GM19023 (cell line): ENCODE results near the gene RMI1.

Source experiments
- ATAC-seq: cut with Tn5 transposase; IDR thresholded peaks from one replicate; pipeline ENCODE4 v1.9.1; 2021; ENCODE audit warnings: mild to moderate bottlenecking, moderate library complexity; ENCODE audit not compliant: unreplicated experiment

The RMI1 gene

GRCh38 chr9:83967073-83967472 is 13.5 kb upstream of the RMI1 start:
- ATAC-seq, result no peak

GRCh38 chr9:83969602-83970001 is 11.0 kb upstream of the RMI1 start:
- ATAC-seq, result no peak

GRCh38 chr9:83971485-83971884 is 9.1 kb upstream of the RMI1 start:
- ATAC-seq, result no peak

GRCh38 chr9:83972286-83972685 is 8.3 kb upstream of the RMI1 start:
- no peak for ATAC-seq

- ATAC-seq, result no peak
These were observed 5.3 kb upstream of the RMI1 start for GRCh38 chr9:83975300-83975699.

GRCh38 chr9:83976372-83976771 is 4.2 kb upstream of the RMI1 start:
- no peak for ATAC-seq

GRCh38 chr9:83977196-83977595 is 3.4 kb upstream of the RMI1 start:
- ATAC-seq, result no peak

- ATAC-seq, result peak; percentile 30
These were observed 1.4 kb upstream of the RMI1 start for GRCh38 chr9:83978992-83979811.

GRCh38 chr9:83979812-83980394 is 702 bp upstream of the RMI1 start, which contains the start of gene HNRNPK:
TSS of gene HNRNPK (minus strand) at chr9:83980215. CDS start at chr9:83978252, 1,963 bp downstream.
- ATAC-seq, result peak; percentile 86

- no peak for ATAC-seq
These were observed 694 bp downstream of the RMI1 start for GRCh38 chr9:83981126-83981871.

- no peak for ATAC-seq
These were observed 5.6 kb downstream of the RMI1 start for GRCh38 chr9:83986195-83986594.

GRCh38 chr9:83986765-83987401 is 6.3 kb downstream of the RMI1 start:
- no peak for ATAC-seq

GRCh38 chr9:83987402-83987791 is 6.8 kb downstream of the RMI1 start:
- ATAC-seq, result no peak

- no peak for ATAC-seq
These were observed 7.8 kb downstream of the RMI1 start for GRCh38 chr9:83988411-83988810.

GRCh38 chr9:83991355-83991754 is 10.8 kb downstream of the RMI1 start:
- no peak for ATAC-seq

- ATAC-seq, result no peak
These were observed 11.8 kb downstream of the RMI1 start for GRCh38 chr9:83992407-83992806.

GRCh38 chr9:83992901-83993300 is 12.3 kb downstream of the RMI1 start:
- no peak for ATAC-seq

GRCh38 chr9:83996126-83996525 is 15.5 kb downstream of the RMI1 start:
- no peak for ATAC-seq

- ATAC-seq, result no peak
These were observed 18.7 kb downstream of the RMI1 start for GRCh38 chr9:83999141-83999918.

GRCh38 chr9:84000186-84000585 is 19.6 kb downstream of the RMI1 start:
- ATAC-seq, result no peak

- no peak for ATAC-seq
These were observed 21.0 kb downstream of the RMI1 start for GRCh38 chr9:84001621-84002020.
